ENCODE data around the gene LRATD1. TPM values are rescaled to one million over a fixed set of nuclear protein-coding genes. Genes with fewer than 3 reads are reported as not detected.

The LRATD1 gene
- total and polyA plus RNA-seq, 10 of the 15 experiments (the other 5 are each of a cell fraction or from before 2014, with no cell fraction given) = 0.02 TPM; not detected in 9

DNA sequence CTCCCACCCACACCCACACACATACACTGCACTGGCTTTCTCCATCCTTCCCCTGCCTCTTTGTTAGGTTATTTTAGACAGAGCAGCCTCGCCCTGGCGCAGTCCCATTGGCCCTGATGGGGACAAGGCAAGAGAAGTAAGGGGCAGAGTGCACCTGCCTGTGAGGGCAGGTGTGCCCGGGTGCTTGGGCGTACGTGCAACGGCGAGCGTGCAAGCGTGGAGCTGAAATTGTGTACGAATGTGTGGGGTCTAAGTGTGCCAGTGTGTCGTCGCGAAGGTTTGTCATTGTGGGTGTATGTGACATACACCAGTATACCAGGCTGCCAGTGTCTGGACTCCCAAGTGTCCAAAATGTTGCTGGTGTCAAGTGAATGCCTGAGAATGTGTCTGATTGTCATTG, 544 bp downstream of the LRATD1 start (continued):
- TF ChIP-seq, protein P1, sequence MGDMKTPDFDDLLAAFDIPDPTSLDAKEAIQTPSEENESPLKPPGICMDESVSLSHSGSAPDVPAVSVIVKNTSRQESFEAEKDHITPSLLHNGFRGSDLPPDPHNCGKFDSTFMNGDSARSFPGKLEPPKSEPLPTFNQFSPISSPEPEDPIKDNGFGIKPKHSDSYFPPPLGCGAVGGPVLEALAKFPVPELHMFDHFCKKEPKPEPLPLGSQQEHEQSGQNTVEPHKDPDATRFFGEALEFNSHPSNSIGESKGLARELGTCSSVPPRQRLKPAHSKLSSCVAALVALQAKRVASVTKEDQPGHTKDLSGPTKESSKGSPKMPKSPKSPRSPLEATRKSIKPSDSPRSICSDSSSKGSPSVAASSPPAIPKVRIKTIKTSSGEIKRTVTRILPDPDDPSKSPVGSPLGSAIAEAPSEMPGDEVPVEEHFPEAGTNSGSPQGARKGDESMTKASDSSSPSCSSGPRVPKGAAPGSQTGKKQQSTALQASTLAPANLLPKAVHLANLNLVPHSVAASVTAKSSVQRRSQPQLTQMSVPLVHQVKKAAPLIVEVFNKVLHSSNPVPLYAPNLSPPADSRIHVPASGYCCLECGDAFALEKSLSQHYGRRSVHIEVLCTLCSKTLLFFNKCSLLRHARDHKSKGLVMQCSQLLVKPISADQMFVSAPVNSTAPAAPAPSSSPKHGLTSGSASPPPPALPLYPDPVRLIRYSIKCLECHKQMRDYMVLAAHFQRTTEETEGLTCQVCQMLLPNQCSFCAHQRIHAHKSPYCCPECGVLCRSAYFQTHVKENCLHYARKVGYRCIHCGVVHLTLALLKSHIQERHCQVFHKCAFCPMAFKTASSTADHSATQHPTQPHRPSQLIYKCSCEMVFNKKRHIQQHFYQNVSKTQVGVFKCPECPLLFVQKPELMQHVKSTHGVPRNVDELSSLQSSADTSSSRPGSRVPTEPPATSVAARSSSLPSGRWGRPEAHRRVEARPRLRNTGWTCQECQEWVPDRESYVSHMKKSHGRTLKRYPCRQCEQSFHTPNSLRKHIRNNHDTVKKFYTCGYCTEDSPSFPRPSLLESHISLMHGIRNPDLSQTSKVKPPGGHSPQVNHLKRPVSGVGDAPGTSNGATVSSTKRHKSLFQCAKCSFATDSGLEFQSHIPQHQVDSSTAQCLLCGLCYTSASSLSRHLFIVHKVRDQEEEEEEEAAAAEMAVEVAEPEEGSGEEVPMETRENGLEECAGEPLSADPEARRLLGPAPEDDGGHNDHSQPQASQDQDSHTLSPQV (IDR thresholded peaks at IDR 0.05) = no peak

DNA sequence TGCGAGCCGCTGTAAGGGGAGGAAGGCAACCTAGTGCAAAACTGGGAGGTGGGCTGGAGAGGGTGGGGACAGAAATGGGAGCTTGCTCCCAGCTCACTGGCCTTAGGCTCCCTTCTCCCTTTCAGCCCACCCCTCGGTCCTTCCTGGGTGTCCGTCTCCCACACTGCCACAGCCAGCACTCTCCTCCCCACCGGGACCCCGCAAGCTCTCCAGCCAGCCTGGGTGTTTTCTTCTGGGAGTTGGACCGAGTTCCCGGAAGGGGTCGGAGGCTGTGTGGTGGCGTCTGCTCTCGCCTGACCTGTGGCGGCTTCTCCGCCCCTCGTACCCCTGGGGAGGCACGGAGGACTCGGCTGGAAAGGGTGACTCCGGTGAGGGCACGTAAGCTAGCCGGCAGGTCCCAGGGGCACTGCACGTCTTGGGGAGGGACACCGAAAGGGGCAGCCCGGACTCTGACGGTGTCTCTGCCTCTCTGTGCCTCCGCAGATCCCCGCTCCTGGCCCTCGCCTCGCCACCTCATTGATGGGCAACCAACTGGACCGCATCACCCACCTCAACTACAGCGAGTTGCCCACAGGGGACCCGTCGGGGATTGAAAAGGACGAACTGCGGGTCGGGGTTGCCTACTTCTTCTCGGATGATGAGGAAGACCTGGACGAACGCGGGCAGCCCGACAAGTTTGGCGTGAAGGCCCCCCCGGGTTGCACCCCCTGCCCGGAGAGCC, 1.1 kb downstream of the LRATD1 start:
- in situ Hi-C loops (cut with MboI) = no loop called here
- Histone ChIP-seq H2AFZ (ENCODE audit: control insufficient read depth, low read depth, low read length) (no peak overlapping the region), H3K36me3 (ENCODE audit: control insufficient read depth in 2 of 2, insufficient read depth in 2 of 2, low read length in 1 of 2) (no peaks in the 10 kb centered on the region), H3K79me2 (ENCODE audit: control insufficient read depth, insufficient read depth, low read length) (no peaks in the 10 kb centered on the region), H4K20me1 (ENCODE audit: control insufficient read depth, insufficient read depth) (no peaks in the 10 kb centered on the region), H3K27me3 (replicated peaks in 1 of 2; ENCODE audit: control insufficient read depth in 2 of 2, insufficient read depth in 2 of 2, low read length in 1 of 2) (peaks cover 16 to 21% of the 10 kb centered on the region in 2 experiments), H3K4me3 (no peak overlapping the region), H3K9ac (ENCODE audit: control insufficient read depth, insufficient read depth, low read length) (no peak overlapping the region), H3K4me1 (ENCODE audit: control insufficient read depth, insufficient read depth, low read length) (no peaks in the 10 kb centered on the region), H3K27ac (ENCODE audit: control insufficient read depth, insufficient read depth) (no peak overlapping the region), H3K9me3 (replicated peaks; ENCODE audit: control insufficient read depth, insufficient read depth, low read length) (no peaks in the 10 kb centered on the region; the same call in 2 of the 3 replicates), H3K4me2 (ENCODE audit: control insufficient read depth, insufficient read depth) (no peak overlapping the region)
- WGBS (ENCODE audit: insufficient coverage, insufficient replicate concordance, low lambda C conversion rate, missing lambda C conversion rate) = 32% methylated on average over 36 of the region's 42 CpGs
- TF ChIP-seq IKZF1 (conservative IDR thresholded peaks at IDR 0.05) (no peak), RFX5 (IDR thresholded peaks at IDR 0.05; ENCODE audit: low read depth, low read length) (no peak), BACH1 (IDR thresholded peaks at IDR 0.05; ENCODE audit: borderline replicate concordance) (no peak), EED (IDR thresholded peaks at IDR 0.05; ENCODE audit: low read depth) (no peak), NRF1 (conservative IDR thresholded peaks at IDR 0.05; ENCODE audit: low read depth, low read length) (no peak), TBL1XR1 (IDR thresholded peaks at IDR 0.05; ENCODE audit: low read depth, low read length) (no peak), NBN (IDR thresholded peaks at IDR 0.05) (no peak), SREBF2 (IDR thresholded peaks at IDR 0.05; ENCODE audit: low read length) (no peak), ZNF207 (IDR thresholded peaks at IDR 0.05; ENCODE audit: borderline replicate concordance) (no peak), POLR2AphosphoS5 (IDR thresholded peaks at IDR 0.05; ENCODE audit: low read length) (no peak), SPI1 (IDR thresholded peaks at IDR 0.05; ENCODE audit: borderline replicate concordance, insufficient read depth, low read depth, low read length) (no peak)
- TF ChIP-seq, protein P2, sequence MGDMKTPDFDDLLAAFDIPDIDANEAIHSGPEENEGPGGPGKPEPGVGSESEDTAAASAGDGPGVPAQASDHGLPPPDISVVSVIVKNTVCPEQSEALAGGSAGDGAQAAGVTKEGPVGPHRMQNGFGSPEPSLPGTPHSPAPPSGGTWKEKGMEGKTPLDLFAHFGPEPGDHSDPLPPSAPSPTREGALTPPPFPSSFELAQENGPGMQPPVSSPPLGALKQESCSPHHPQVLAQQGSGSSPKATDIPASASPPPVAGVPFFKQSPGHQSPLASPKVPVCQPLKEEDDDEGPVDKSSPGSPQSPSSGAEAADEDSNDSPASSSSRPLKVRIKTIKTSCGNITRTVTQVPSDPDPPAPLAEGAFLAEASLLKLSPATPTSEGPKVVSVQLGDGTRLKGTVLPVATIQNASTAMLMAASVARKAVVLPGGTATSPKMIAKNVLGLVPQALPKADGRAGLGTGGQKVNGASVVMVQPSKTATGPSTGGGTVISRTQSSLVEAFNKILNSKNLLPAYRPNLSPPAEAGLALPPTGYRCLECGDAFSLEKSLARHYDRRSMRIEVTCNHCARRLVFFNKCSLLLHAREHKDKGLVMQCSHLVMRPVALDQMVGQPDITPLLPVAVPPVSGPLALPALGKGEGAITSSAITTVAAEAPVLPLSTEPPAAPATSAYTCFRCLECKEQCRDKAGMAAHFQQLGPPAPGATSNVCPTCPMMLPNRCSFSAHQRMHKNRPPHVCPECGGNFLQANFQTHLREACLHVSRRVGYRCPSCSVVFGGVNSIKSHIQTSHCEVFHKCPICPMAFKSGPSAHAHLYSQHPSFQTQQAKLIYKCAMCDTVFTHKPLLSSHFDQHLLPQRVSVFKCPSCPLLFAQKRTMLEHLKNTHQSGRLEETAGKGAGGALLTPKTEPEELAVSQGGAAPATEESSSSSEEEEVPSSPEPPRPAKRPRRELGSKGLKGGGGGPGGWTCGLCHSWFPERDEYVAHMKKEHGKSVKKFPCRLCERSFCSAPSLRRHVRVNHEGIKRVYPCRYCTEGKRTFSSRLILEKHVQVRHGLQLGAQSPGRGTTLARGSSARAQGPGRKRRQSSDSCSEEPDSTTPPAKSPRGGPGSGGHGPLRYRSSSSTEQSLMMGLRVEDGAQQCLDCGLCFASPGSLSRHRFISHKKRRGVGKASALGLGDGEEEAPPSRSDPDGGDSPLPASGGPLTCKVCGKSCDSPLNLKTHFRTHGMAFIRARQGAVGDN (IDR thresholded peaks at IDR 0.05) = no peak
- ChIA-PET SMC1A (ENCODE audit: uncharacterized antibody, unreplicated experiment) (no interaction called here), CTCF (no interaction called here), RAD21 (ENCODE audit: unreplicated experiment) (no interaction called here), POLR2A (no interaction called here)
- no peak for ATAC-seq
- FAIRE-seq = no peak
- DNase-seq (ENCODE audit: low read depth, low spot score) = no peak
- intact Hi-C loops (cut with micrococcal nuclease; ENCODE audit: unreplicated experiment) = no loop called here
- BruUV-seq (replicated peaks) = no TSS peak
